ENCODE data around the gene AOPEP.
"Not testable (repeated sequence)": the region's sequence is repeated elsewhere in the genome, so short reads cannot be mapped to it uniquely, and the experiment has no call there.

AOPEP gene

DNA sequence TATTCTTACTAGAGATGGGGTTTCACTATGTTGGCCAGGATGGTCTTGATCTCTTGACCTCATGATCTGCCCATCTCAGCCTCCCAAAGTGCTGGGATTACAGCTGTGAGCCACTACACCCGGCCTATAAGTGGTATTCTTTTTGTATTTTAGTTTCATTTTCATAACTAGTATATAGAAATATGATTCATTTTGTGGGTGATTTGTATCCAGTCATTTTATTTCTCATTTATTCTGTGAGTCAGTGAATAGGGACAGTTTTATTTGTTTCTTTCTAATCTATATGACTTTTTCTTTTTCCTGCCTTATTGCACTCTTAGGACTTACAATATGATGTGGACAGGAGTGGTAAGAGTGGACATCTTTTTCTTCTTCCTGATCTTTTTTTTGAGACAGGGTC is 112.9 kb downstream of the AOPEP start:
- TF ChIP-seq, protein P1, sequence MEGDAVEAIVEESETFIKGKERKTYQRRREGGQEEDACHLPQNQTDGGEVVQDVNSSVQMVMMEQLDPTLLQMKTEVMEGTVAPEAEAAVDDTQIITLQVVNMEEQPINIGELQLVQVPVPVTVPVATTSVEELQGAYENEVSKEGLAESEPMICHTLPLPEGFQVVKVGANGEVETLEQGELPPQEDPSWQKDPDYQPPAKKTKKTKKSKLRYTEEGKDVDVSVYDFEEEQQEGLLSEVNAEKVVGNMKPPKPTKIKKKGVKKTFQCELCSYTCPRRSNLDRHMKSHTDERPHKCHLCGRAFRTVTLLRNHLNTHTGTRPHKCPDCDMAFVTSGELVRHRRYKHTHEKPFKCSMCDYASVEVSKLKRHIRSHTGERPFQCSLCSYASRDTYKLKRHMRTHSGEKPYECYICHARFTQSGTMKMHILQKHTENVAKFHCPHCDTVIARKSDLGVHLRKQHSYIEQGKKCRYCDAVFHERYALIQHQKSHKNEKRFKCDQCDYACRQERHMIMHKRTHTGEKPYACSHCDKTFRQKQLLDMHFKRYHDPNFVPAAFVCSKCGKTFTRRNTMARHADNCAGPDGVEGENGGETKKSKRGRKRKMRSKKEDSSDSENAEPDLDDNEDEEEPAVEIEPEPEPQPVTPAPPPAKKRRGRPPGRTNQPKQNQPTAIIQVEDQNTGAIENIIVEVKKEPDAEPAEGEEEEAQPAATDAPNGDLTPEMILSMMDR (IDR thresholded peaks at IDR 0.05; ENCODE audit: low read depth, low read length): no peak
- DNase-seq: no peak
- Histone ChIP-seq H3K4me1 (no peaks in the 10 kb centered on the region; the same call in 1 of the 2 replicates), H3K36me3 (peaks cover 4% of the 10 kb centered on the region; the same call in 1 of the 2 replicates), H3K27me3 (no peaks in the 10 kb centered on the region), H3K9me3 (no peaks in the 10 kb centered on the region), H3K4me3 (ENCODE audit: low read depth, low read length) (no peak overlapping the region)

DNA sequence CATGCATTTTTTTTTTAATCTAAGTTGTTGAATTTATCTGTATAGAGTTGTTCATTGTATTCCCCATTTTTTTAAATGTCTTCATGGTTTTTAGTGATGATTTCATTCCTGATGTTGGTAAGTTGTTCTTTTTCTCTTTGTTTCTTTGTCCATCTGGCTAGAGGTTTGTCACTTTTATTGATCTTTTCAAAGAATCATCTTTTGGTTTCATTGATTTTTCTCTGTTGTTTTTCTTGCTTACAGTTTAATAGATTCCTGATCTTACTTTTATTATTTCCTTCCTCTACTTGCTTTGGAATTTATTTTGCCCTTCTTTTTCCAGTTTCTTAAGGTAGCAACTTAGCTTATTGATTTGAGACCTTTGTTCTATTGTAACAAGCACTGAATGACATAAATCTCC is 114.2 kb downstream of the AOPEP start:
- DNase-seq: no peak
- H3K4me3 ChIP-seq (ENCODE audit: low read depth, low read length): no peak overlapping the region
- H3K4me1 ChIP-seq: no peaks in the 10 kb centered on the region; the same call in 1 of the 2 replicates
- H3K9me3 ChIP-seq: no peaks in the 10 kb centered on the region
- no peaks in the 10 kb centered on the region for H3K27me3 ChIP-seq
- TF ChIP-seq, protein P1 (IDR thresholded peaks at IDR 0.05; ENCODE audit: low read depth, low read length): no peak
- peaks cover 4% of the 10 kb centered on the region; the same call in 1 of the 2 replicates for H3K36me3 ChIP-seq

DNA sequence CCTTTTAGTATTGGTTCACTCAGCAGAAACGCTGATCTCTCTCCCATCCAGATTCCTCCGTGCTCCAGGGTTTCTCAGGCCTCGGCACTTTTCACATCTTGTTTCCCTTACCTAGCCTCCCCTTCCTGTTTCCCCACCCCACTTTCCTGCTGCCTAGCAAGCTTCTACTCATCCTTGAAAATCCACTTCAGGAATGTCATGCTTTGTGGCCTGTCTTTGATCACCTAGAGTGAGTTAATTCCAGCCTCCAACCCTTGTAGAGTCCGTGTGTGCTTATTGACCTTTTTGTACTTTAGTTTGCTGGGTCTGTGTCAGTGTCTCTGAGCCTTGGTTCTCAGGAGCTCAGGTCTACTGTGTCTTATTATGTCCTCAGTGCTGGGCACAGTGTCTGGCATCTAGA is 116.6 kb downstream of the AOPEP start:
- peaks cover 12% of the 10 kb centered on the region for H3K4me1 ChIP-seq
- H3K36me3 ChIP-seq: peaks cover 4% of the 10 kb centered on the region; the same call in 1 of the 2 replicates
- H3K4me3 ChIP-seq (ENCODE audit: low read depth, low read length): no peak overlapping the region
- H3K9me3 ChIP-seq: no peaks in the 10 kb centered on the region
- TF ChIP-seq, protein P1 (IDR thresholded peaks at IDR 0.05; ENCODE audit: low read depth, low read length): no peak
- DNase-seq: no peak
- no peaks in the 10 kb centered on the region for H3K27me3 ChIP-seq

DNA sequence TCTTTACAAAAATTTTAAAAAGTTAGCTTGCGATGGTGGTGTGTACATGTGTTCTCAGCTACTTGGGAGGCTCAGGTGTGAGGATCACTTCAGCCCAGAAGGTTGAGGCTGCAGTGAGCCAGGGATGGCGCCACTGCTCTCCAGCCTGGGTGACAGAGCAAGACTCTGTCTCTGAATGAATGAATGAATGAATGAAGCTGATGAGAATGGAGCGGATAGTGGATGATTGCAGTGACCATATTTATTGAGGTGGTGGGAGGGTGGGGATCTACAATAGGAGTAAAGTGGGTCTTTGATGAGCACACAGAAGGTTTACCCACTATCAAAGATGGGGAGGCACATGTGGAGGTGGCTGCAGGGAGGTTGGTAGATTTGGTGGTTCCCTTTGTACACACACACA is 120.2 kb downstream of the AOPEP start:
- TF ChIP-seq, protein P1 (IDR thresholded peaks at IDR 0.05; ENCODE audit: low read depth, low read length): no peak
- no peak overlapping the region for H3K4me3 ChIP-seq (ENCODE audit: low read depth, low read length)
- H3K9me3 ChIP-seq: no peaks in the 10 kb centered on the region
- no peaks in the 10 kb centered on the region for H3K27me3 ChIP-seq
- DNase-seq: no peak
- peaks cover 15% of the 10 kb centered on the region for H3K4me1 ChIP-seq
- H3K36me3 ChIP-seq: peaks cover 4% of the 10 kb centered on the region; the same call in 1 of the 2 replicates

DNA sequence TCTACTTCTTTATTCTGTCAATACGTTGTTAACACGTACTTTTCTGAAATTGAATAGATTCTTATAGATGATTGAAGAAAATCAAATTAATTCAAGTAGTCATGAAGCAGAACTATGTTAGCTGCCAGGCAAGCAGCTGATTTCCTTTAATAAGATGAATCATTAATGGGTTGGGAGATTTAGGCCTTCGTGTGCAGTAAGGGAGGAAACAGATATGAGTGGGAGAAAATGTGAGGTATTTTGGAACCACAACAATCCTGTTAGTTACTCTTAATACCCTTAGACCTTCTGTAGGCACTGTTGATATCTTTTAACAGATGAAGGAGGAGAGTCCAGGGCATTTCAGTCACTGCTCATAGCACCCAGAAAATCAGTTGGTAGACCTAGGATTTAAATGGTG is 121.0 kb downstream of the AOPEP start:
- TF ChIP-seq, protein P1 (IDR thresholded peaks at IDR 0.05; ENCODE audit: low read depth, low read length): no peak
- H3K4me1 ChIP-seq: peaks cover 15% of the 10 kb centered on the region
- no peaks in the 10 kb centered on the region for H3K9me3 ChIP-seq
- H3K27me3 ChIP-seq: no peaks in the 10 kb centered on the region
- no peak overlapping the region for H3K4me3 ChIP-seq (ENCODE audit: low read depth, low read length)
- peaks cover 4% of the 10 kb centered on the region; the same call in 1 of the 2 replicates for H3K36me3 ChIP-seq
- DNase-seq: no peak

DNA sequence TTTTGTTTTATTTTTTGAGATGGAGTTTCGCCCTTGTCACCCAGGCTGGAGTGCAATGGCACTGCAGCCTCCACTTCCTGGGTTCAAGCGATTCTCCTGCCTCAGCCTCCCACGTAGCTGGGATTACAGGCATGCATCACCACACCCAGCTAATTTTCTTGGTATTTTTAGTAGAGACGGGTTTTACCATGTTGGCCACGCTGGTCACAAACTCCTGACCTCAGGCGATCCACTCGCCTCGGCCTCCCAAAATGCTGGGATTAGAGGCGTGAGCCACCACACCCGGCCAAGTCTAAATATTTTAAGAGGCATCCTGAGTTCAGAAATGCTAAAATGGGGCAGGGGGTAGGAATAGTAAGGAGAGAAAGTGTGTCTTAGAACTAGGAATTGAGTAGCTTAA is 122.3 kb downstream of the AOPEP start:
- not testable (repeated sequence) for DNase-seq; H3K36me3 ChIP-seq; H3K4me3 ChIP-seq (ENCODE audit: low read depth, low read length); H3K9me3 ChIP-seq; H3K27me3 ChIP-seq
- H3K4me1 ChIP-seq: peaks cover 15% of the 10 kb centered on the region
